CD4-positive, alpha-beta T cell treated with Interleukin-6 at 100 ng/mL for 8 hours (primary cell): ENCODE data around the gene BACE1.
"Not testable (repeated sequence)": the region's sequence is repeated elsewhere in the genome, so short reads cannot be mapped to it uniquely, and the experiment has no call there.

Source experiments
- DNase-seq: peaks from one replicate; pipeline ENCODE4 v3.0.0-alpha.2; 2020; ENCODE audit warnings: mixed read lengths, low spot score

Gene BACE1

GRCh38 chr11:117273550-117274289, 42.3 kb downstream of the BACE1 start:
- DNase-seq = no peak

DNA sequence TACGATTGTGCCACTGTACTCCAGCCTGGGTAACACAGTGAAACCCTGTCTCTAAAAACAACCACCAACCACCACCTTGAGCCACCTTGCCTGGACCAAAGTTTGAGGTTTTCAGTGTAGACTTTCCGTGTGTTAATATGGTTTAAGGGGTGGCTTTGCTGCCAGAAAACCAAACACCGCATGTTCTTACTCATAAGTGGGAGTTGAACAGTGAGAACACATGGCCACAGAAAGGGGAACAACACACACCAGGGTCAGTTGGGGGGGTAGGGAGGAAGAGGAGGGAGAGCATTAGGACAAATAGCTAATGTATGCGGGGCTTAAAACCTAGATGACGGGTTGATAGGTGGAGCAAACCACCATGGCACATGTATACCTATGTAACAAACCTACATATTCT, 43.9 kb downstream of the BACE1 start:
- not testable (repeated sequence) for DNase-seq

DNA sequence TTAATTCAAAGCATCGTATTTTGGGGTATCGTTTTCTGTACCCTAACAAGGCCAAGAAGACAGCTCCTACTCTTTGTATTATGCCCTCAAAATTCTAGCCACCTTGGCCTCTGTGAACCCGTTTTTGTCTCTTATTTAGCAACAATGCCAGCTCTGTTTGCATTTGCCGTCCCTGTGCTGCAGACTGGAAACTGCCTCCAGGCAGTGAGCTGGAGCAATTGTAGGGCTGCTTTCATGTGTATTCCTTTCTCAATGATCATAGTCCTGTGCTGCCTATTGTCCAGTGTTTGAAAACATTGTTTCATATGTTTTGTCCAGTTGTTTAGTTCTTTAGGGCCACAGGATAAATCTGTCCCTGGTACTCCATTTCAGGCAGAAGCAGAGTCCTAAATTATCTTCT, 44.8 kb downstream of the BACE1 start:
- no peak for DNase-seq

DNA sequence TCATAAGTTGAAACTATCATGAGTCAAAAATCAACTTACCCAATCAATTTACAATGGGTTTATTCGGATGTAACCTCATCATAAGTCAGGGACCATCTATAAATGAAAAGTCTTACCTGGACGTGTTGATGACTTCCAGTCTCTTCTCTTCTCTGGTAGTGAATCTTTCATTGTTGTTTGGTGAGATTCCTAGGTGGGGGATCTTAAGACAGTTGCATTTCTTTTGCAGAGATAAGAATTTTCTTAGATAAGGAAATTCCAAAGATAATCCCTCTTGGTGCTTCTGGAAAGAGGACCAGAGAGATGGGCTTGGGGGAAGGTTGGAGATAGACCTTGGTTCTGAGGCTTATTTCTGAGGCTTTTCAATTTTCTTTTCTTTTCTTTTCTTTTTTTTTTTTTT, 46.2 kb downstream of the BACE1 start:
- DNase-seq = no peak

DNA sequence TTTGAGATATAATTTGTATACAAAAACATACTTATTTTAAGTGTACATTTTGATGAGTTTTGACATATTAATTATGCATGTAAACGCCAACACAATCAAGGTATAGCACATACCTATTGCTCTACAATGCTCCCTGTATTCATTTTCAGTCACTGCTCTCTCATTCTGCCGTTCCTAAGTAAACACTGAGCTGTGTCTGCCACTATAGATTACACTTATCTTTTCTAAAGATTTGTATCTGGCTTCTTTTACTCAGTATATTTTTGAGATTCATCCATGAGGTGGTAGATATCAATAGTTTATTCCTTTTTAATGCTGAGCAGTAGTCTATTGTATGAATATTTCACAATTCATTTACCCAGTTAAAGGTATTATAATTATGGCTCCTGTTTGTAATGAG, 50.3 kb downstream of the BACE1 start:
- DNase-seq = no peak

DNA sequence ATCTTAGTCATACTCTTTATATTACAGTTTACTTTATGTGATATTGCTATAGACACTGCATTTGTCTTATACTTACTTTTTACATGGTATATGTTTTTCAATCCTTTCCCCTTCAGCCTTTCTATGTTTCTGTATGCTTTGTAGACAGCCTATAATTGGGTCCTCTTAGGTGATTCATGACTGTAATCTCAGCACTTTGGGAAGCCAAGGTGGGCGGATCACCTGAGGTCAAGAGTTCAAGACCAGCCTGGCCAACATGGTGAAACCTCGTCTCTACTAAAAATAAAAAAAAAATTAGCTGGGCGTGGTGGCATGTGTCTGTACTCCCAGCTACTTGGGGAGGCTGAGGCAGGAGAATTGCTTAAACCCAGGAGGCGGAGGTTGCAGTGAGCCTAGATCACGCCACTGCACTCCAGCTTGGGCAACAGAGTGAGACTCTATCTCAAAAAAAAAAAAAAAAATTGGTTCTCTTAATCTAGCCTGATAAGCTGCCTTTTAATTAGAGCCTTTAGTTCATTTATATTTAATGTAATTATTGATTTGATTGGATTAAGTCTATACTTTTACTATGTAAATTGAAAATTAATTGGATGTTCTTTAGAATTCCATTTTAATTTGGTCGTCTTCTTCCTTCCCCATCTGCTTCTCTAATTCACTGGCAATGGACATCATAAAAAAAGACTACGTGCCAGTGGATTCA, 51.3 kb downstream of the BACE1 start:
- DNase-seq = not testable (repeated sequence)

DNA sequence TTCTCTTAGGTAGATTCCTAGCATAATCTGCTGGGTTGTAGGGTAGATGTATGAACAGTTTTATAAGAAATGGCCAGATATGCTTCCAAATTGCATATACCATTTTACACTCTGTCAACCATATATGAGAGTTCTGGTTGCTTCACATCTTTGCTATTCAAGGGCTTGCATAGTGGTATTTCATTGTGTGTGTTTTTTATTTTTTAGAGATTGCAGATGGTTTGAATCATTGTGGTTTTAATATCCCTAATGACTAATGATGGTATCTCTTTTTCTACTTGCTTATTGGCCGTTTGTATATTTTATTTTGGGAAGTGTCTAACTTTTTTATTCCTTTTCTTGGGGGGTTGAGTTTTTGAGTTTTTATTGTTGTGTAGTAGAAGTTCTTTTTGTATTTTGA, 56.6 kb downstream of the BACE1 start:
- DNase-seq = no peak

GRCh38 chr11:117258576-117258975, 57.5 kb downstream of the BACE1 start:
- no peak for DNase-seq

- DNase-seq = no peak
Observed at GRCh38 chr11:117256573-117256972, 59.5 kb downstream of the BACE1 start.

GRCh38 chr11:117255966-117256365, 60.1 kb downstream of the BACE1 start:
- DNase-seq = no peak

DNA sequence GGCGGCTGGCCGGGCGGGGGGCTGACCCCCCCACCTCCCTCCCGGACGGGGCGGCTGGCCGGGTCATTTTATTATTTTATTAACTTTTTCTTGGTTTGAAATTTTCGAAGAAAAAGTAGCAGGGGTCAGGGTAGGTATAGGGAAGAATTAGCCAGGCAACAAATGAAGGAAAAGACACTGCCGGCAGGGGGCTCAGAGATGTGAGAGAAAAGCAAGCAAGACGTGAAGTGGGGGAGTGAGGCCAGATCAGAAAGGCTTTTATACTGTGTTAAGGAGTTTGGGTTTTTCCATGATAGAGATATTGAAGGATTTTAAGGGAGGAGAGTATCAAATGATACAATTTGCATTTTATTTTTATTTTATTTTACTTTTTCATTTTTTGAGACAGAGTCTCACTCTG, 64.5 kb downstream of the BACE1 start:
- no peak for DNase-seq

- DNase-seq = no peak
Observed at GRCh38 chr11:117249571-117249970, 66.5 kb downstream of the BACE1 start.

GRCh38 chr11:117248341-117248740, 67.7 kb downstream of the BACE1 start:
- DNase-seq = no peak

- DNase-seq = no peak
Observed at GRCh38 chr11:117239295-117239694, 76.8 kb downstream of the BACE1 start.

- DNase-seq = no peak
Observed at GRCh38 chr11:117238221-117238620, 77.8 kb downstream of the BACE1 start.
